H9 (cell line): ENCODE measurements around the gene ARHGEF39. TPM values are rescaled to one million over a fixed set of nuclear protein-coding genes. Genes with fewer than 3 reads are reported as not detected.
A peak's percentile ranks its signal among the peaks of the same experiment; 100 is the strongest.

Experiments used
- DNase-seq: peaks from one replicate; pipeline ENCODE4 v3.0.0-alpha.2; 2017
- H2AFZ ChIP-seq: one replicate; pipeline ENCODE4 v1.6.1; 2013; ENCODE audit warnings: mild to moderate bottlenecking, low read length, control low read depth, moderate library complexity
- H2AK5ac ChIP-seq: 2 replicates; pipeline ENCODE4 v1.6.1; 2013; ENCODE audit warnings: low read length, control low read depth, mixed read lengths; ENCODE audit not compliant: insufficient read length
- H2BK120ac ChIP-seq: one replicate; pipeline ENCODE4 v1.6.1; 2013; ENCODE audit warnings: low read depth, mild to moderate bottlenecking, low read length, control low read depth, inconsistent platforms; ENCODE audit not compliant: poor library complexity, severe bottlenecking
- H2BK12ac ChIP-seq: 2 replicates; pipeline ENCODE4 v1.6.1; 2013; ENCODE audit warnings: low read length, control low read depth, mixed read lengths, low read depth; ENCODE audit not compliant: insufficient read length
- H2BK15ac ChIP-seq: 2 replicates; pipeline ENCODE4 v1.6.1; 2013; ENCODE audit warnings: low read depth, low read length, control low read depth
- H2BK20ac ChIP-seq: one replicate; pipeline ENCODE4 v1.6.1; 2013; ENCODE audit warnings: low read depth, mild to moderate bottlenecking, low read length, control low read depth, inconsistent platforms; ENCODE audit not compliant: poor library complexity, severe bottlenecking
- H2BK5ac ChIP-seq: 2 replicates; pipeline ENCODE4 v1.6.1; 2013; ENCODE audit warnings: low read length, control low read depth, mixed read lengths; ENCODE audit not compliant: insufficient read length
- H3K14ac ChIP-seq: 2 replicates; pipeline ENCODE4 v1.6.1; 2013; ENCODE audit warnings: low read length, control low read depth; ENCODE audit not compliant: insufficient read depth
- H3K18ac ChIP-seq: 2 replicates; pipeline ENCODE4 v1.6.1; 2013; ENCODE audit warnings: low read depth, mild to moderate bottlenecking, mixed read lengths, low read length, control low read depth; ENCODE audit not compliant: insufficient read length
- H3K23ac ChIP-seq: 2 replicates; pipeline ENCODE4 v1.6.1; 2013; ENCODE audit warnings: low read length, control low read depth, mixed read lengths, low read depth; ENCODE audit not compliant: insufficient read length
- H3K23me2 ChIP-seq: 2 replicates; pipeline ENCODE4 v1.6.1; 2013; ENCODE audit warnings: low read depth, mild to moderate bottlenecking, mixed read lengths, low read length, control low read depth; ENCODE audit not compliant: insufficient read length, poor library complexity, severe bottlenecking
- H3K27ac ChIP-seq: 2 replicates; pipeline ENCODE4 v1.5.1; 2013; ENCODE audit warnings: low read length, control low read depth, mixed read lengths, low read depth; ENCODE audit not compliant: insufficient read length
- H3K27me3 ChIP-seq: 2 replicates; pipeline ENCODE4 v1.6.1; 2013; ENCODE audit warnings: low read length, control low read depth, inconsistent platforms; ENCODE audit not compliant: insufficient read depth
- H3K4ac ChIP-seq: 2 replicates; pipeline ENCODE4 v1.6.1; 2013; ENCODE audit warnings: low read depth, mild to moderate bottlenecking, control low read depth, inconsistent platforms, low read length, moderate library complexity
- H3K4me1 ChIP-seq: 2 replicates; pipeline ENCODE4 v1.6.1; 2013; ENCODE audit warnings: low read length, control low read depth, inconsistent platforms; ENCODE audit not compliant: insufficient read depth
- H3K4me2 ChIP-seq: 2 replicates; pipeline ENCODE4 v1.6.1; 2013; ENCODE audit warnings: low read length, control low read depth, mixed read lengths; ENCODE audit not compliant: insufficient read length, insufficient read depth
- H3K56ac ChIP-seq: 2 replicates; pipeline ENCODE4 v1.6.1; 2013; ENCODE audit warnings: low read depth, mild to moderate bottlenecking, mixed read lengths, low read length, control low read depth; ENCODE audit not compliant: insufficient read length
- H3K79me1 ChIP-seq: 2 replicates; pipeline ENCODE4 v1.6.1; 2013; ENCODE audit warnings: low read depth, mild to moderate bottlenecking, moderate library complexity, low read length, control low read depth, inconsistent platforms; ENCODE audit not compliant: insufficient read depth, poor library complexity, severe bottlenecking
- H3K79me2 ChIP-seq: 2 replicates; pipeline ENCODE4 v1.6.1; 2013; ENCODE audit warnings: low read length, control low read depth, inconsistent platforms; ENCODE audit not compliant: insufficient read depth
- H3K9ac ChIP-seq: 2 replicates; pipeline ENCODE4 v1.6.1; 2013; ENCODE audit warnings: low read length, control low read depth, mixed read lengths; ENCODE audit not compliant: insufficient read length; ENCODE audit errors: extremely low read depth
- H3K9me3 ChIP-seq: one replicate; pipeline ENCODE4 v1.6.1; 2013; ENCODE audit warnings: low read depth, low read length, inconsistent platforms; ENCODE audit not compliant: control insufficient read depth
- H3T11ph ChIP-seq: one replicate; pipeline ENCODE4 v1.6.1; 2013; ENCODE audit warnings: mild to moderate bottlenecking, low read length, control low read depth, inconsistent platforms
- H4K20me1 ChIP-seq: one replicate; pipeline ENCODE4 v1.6.1; 2013; ENCODE audit not compliant: control insufficient read depth, insufficient read length, insufficient read depth
- H4K5ac ChIP-seq: 2 replicates; pipeline ENCODE4 v1.6.1; 2013; ENCODE audit warnings: low read depth, mild to moderate bottlenecking, mixed read lengths, low read length, control low read depth; ENCODE audit not compliant: insufficient read length
- H4K8ac ChIP-seq: replicated peaks from 2 replicates; pipeline ENCODE4 v1.6.1; 2013; ENCODE audit warnings: low read length, control low read depth, mixed read lengths, low read depth; ENCODE audit not compliant: insufficient read length
- H4K91ac ChIP-seq: 2 replicates; pipeline ENCODE4 v1.6.1; 2013; ENCODE audit warnings: low read depth, mild to moderate bottlenecking, moderate library complexity, mixed read lengths, low read length, control low read depth; ENCODE audit not compliant: insufficient read length
- H3K27ac Mint-ChIP-seq, 3 experiments: 2 replicates in 2 of 3; 3 replicates in 1 of 3; pipeline ENCODE4 v1.8.0; 2020 to 2021; ENCODE audit warnings: mixed read lengths in 3 of 3, mild to moderate bottlenecking in 1 of 3, moderate library complexity in 1 of 3
- H3K27me3 Mint-ChIP-seq: 2 replicates; pipeline ENCODE4 v1.8.0; 2021; ENCODE audit warnings: low read depth, mild to moderate bottlenecking, moderate library complexity, mixed read lengths
- H3K36me3 Mint-ChIP-seq, 3 experiments: 2 replicates in 2 of 3; 3 replicates in 1 of 3; pipeline ENCODE4 v1.8.0; 2020 to 2021; ENCODE audit warnings: low read depth in 3 of 3, mixed read lengths in 3 of 3; ENCODE audit not compliant: insufficient read depth in 1 of 3
- H3K4me1 Mint-ChIP-seq, 2 experiments: 2 replicates each; pipeline ENCODE4 v1.8.0; 2020; ENCODE audit warnings: mixed read lengths in 2 of 2
- H3K4me3 Mint-ChIP-seq, 2 experiments: 2 replicates in 1 of 2; 3 replicates in 1 of 2; pipeline ENCODE4 v1.8.0; 2020 to 2021; ENCODE audit warnings: mild to moderate bottlenecking in 2 of 2, mixed read lengths in 2 of 2, moderate library complexity in 1 of 2
- H3K9me3 Mint-ChIP-seq, 2 experiments: 2 replicates in 1 of 2; 3 replicates in 1 of 2; pipeline ENCODE4 v1.8.0; 2020; ENCODE audit warnings: mild to moderate bottlenecking in 2 of 2, mixed read lengths in 2 of 2, moderate library complexity in 1 of 2
- CTCF ChIP-seq: fragments of 200-600 bp; sonication (generic); conservative IDR thresholded peaks from 3 replicates; pipeline ENCODE4 v1.8.0; 2021; ENCODE audit warnings: antibody characterized with exemption, mild to moderate bottlenecking
- WGBS: extraction: QIAGEN DNeasy Blood & Tissue Kit; methylation state at CpG from one replicate; pipeline ENCODE4 v1.1.7; 2013; ENCODE audit warnings: missing lambda C conversion rate, low lambda C conversion rate, mixed read lengths; ENCODE audit not compliant: insufficient read length; ENCODE audit errors: extremely low coverage; 5-methylcytosine and 5-hydroxymethylcytosine counted together
- total RNA-seq: library from RNA; stranded (reverse); gene quantifications from 2 replicates; pipeline ENCODE4 v1.2.1, GENCODE V29; 2021

The ARHGEF39 gene
- total RNA-seq, 1 experiment from 2014 or later: 24.4 TPM

- Mint-ChIP-seq H3K36me3 (no peaks in the 10 kb centered on the region; a peak in 1 of 7 replicates), H3K27ac (no peak overlapping the region), H3K4me3 (peak overlapping the region; percentile 70 to 82), H3K9me3 (no peaks in the 10 kb centered on the region), H3K4me1 (peaks cover 10 to 26% of the 10 kb centered on the region in 2 experiments), H3K27me3 (peaks cover 35% of the 10 kb centered on the region)
- no peak overlapping the region for H2BK120ac ChIP-seq
- H2BK15ac ChIP-seq: no peak overlapping the region
- no peaks in the 10 kb centered on the region for H3K79me1 ChIP-seq
- no peaks in the 10 kb centered on the region for H3K9me3 ChIP-seq
- H2BK20ac ChIP-seq: no peak overlapping the region
- no peak overlapping the region for H2BK5ac ChIP-seq
- H3K27ac ChIP-seq: no peak overlapping the region
- no peaks in the 10 kb centered on the region for H3K79me2 ChIP-seq
- H3K27me3 ChIP-seq: peaks cover 3% of the 10 kb centered on the region; the same call in 1 of the 2 replicates
- DNase-seq: peak; percentile 93
- H2AFZ ChIP-seq: no peak overlapping the region
- H3K23ac ChIP-seq: no peak overlapping the region
- H4K5ac ChIP-seq: no peak overlapping the region
- peak overlapping the region; percentile 58 for H3K4me2 ChIP-seq
- no peaks in the 10 kb centered on the region; the same call in 1 of the 2 replicates for H3K4me1 ChIP-seq
- H3K18ac ChIP-seq: peak overlapping the region; percentile 86
- TF ChIP-seq CTCF: peak; percentile 21; the same call in 2 of the 3 replicates
- H2BK12ac ChIP-seq: no peak overlapping the region
- no peaks in the 10 kb centered on the region for H4K20me1 ChIP-seq
- H4K91ac ChIP-seq: no peak overlapping the region
- WGBS: no CpG with 5 or more reads among the region's 51 CpGs
- H3K4ac ChIP-seq: no peak overlapping the region; the same call in 1 of the 2 replicates
- H3K14ac ChIP-seq: peak overlapping the region; percentile 84
- no peak overlapping the region for H4K8ac ChIP-seq
- no peak overlapping the region for H3T11ph ChIP-seq
- H2AK5ac ChIP-seq: no peak overlapping the region
- H3K23me2 ChIP-seq: no peaks in the 10 kb centered on the region
- peak overlapping the region; percentile 25 for H3K9ac ChIP-seq
- H3K56ac ChIP-seq: no peak overlapping the region
Observed at GRCh38 chr9:35675732-35676392, 10.9 kb upstream of the ARHGEF39 start.
